ENCODE results near the gene SCAND1. TPM values are rescaled to one million over a fixed set of nuclear protein-coding genes. Genes with fewer than 3 reads are reported as not detected.

The SCAND1 gene
- polyA plus RNA-seq, 3 donors, result 43.6 to 227 (median 160) TPM

DNA sequence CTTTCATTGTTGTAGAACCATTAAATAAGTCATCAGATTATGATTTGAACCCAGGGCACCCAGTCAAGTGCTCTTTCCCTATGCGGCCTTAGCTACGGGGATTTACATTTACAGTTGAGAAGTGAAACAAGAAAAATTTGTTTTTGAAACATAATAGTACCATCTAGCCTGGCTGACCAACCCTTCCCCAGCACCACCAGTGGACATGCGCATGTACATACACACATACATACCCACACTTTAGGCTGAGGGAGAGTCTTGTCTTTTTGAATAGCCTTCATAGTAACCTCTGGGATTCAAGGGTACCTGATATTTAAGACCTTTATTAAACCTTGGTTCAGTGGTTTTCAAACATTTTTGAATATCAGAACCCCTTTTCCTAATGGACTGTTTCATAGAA, 33.8 kb downstream of the SCAND1 start:
- no peak for DNase-seq
- Histone ChIP-seq H3K36me3 (replicated peaks in 1 of 2; ENCODE audit: control insufficient read depth in 1 of 2, insufficient read depth in 2 of 2, low read length in 2 of 2) (peaks cover 65 to 86% of the 10 kb centered on the region in 2 donors), H4K20me1 (ENCODE audit: insufficient read depth, low read length) (peaks cover 10% of the 10 kb centered on the region), H3K4me1 (ENCODE audit: control insufficient read depth in 1 of 2, insufficient read depth in 2 of 2, low read length in 2 of 2) (no peaks in the 10 kb centered on the region), H2AFZ (ENCODE audit: insufficient read depth, low read depth, low read length, poor library complexity, severe bottlenecking) (no peak overlapping the region), H3K4me3 (replicated peaks in 1 of 3; ENCODE audit: low read depth in 2 of 3, low read length in 3 of 3) (no peak overlapping the region), H3K9ac (ENCODE audit: insufficient read depth, low read length, poor library complexity, severe bottlenecking) (no peak overlapping the region), H3K79me2 (ENCODE audit: insufficient read depth, low read length) (no peaks in the 10 kb centered on the region), H3K4me2 (replicated peaks; ENCODE audit: extremely low read depth, low read length, poor library complexity, severe bottlenecking) (no peak overlapping the region), H3K27me3 (ENCODE audit: control insufficient read depth in 2 of 2, insufficient read depth in 2 of 2, low read length in 2 of 2) (no peaks in the 10 kb centered on the region), H3K27ac (ENCODE audit: low read depth in 1 of 2, low read length in 2 of 2) (no peak overlapping the region), H3K9me3 (replicated peaks in 1 of 2; ENCODE audit: control insufficient read depth in 1 of 2, insufficient read depth in 1 of 2, low read length in 2 of 2) (no peaks in the 10 kb centered on the region)
- Mint-ChIP-seq H3K36me3 (peaks cover 53 to 84% of the 10 kb centered on the region in 2 donors), H3K27me3 (ENCODE audit: low read depth in 3 of 3) (no peaks in the 10 kb centered on the region), H3K9me3 (peaks cover 0 to 2% (median 0%) of the 10 kb centered on the region in 7 donors), H3K4me1 (no peaks in the 10 kb centered on the region), H3K4me3 (no peak overlapping the region), H3K27ac (no peak overlapping the region)
- intact Hi-C loops (cut with micrococcal nuclease), result no loop called here
- WGBS (ENCODE audit: insufficient coverage), result no CpG with 5 or more reads among the region's 3 CpGs
- TF ChIP-seq, protein P1, sequence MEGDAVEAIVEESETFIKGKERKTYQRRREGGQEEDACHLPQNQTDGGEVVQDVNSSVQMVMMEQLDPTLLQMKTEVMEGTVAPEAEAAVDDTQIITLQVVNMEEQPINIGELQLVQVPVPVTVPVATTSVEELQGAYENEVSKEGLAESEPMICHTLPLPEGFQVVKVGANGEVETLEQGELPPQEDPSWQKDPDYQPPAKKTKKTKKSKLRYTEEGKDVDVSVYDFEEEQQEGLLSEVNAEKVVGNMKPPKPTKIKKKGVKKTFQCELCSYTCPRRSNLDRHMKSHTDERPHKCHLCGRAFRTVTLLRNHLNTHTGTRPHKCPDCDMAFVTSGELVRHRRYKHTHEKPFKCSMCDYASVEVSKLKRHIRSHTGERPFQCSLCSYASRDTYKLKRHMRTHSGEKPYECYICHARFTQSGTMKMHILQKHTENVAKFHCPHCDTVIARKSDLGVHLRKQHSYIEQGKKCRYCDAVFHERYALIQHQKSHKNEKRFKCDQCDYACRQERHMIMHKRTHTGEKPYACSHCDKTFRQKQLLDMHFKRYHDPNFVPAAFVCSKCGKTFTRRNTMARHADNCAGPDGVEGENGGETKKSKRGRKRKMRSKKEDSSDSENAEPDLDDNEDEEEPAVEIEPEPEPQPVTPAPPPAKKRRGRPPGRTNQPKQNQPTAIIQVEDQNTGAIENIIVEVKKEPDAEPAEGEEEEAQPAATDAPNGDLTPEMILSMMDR (IDR thresholded peaks at IDR 0.05), result no peak

DNA sequence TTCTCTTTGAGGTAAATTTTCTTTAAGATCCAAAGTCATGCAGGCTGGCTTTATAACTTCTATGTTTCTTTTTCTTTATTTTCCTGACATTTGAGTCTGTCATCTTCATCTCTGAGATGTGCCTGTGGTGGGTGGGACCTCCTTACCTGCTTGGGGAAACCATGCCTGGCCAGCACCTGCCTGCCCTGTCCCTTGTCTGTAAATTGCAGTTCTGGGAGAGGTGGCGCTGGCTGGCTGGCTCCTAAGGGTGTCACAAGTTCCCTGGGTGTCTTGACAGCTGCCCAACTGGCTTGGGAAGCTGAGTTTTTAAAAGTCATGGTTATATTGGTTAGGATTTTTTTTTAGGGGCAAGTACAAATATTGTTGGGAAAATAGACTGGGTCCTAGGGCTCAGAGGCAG, 36.3 kb downstream of the SCAND1 start:
- no peaks in the 10 kb centered on the region for H3K9me3 ChIP-seq (replicated peaks in 1 of 2; ENCODE audit: control insufficient read depth in 1 of 2, insufficient read depth in 1 of 2, low read length in 2 of 2)
- H3K27ac Mint-ChIP-seq, result peak overlapping the region in 2 of 7 donors; percentile 21 to 73
- no peak overlapping the region for H3K4me3 Mint-ChIP-seq
- no peak overlapping the region for H3K27ac ChIP-seq (ENCODE audit: low read depth in 1 of 2, low read length in 2 of 2)
- H2AFZ ChIP-seq (ENCODE audit: insufficient read depth, low read depth, low read length, poor library complexity, severe bottlenecking), result no peak overlapping the region
- peaks cover 5% of the 10 kb centered on the region for H4K20me1 ChIP-seq (ENCODE audit: insufficient read depth, low read length)
- H3K9me3 Mint-ChIP-seq, result peaks cover 0 to 2% (median 0%) of the 10 kb centered on the region in 7 donors
- H3K27me3 Mint-ChIP-seq (ENCODE audit: low read depth in 3 of 3), result no peaks in the 10 kb centered on the region
- peaks cover 83 to 98% of the 10 kb centered on the region in 2 donors for H3K36me3 ChIP-seq (replicated peaks in 1 of 2; ENCODE audit: control insufficient read depth in 1 of 2, insufficient read depth in 2 of 2, low read length in 2 of 2)
- TF ChIP-seq, protein P1 (IDR thresholded peaks at IDR 0.05), result no peak
- H3K4me1 Mint-ChIP-seq, result no peaks in the 10 kb centered on the region
- WGBS (ENCODE audit: insufficient coverage), result 100% methylated on average over 1 of the region's 1 CpG
- H3K9ac ChIP-seq (ENCODE audit: insufficient read depth, low read length, poor library complexity, severe bottlenecking), result no peak overlapping the region
- intact Hi-C loops (cut with micrococcal nuclease), result no loop called here
- no peaks in the 10 kb centered on the region for H3K4me1 ChIP-seq (ENCODE audit: control insufficient read depth in 1 of 2, insufficient read depth in 2 of 2, low read length in 2 of 2)
- no peak overlapping the region for H3K4me2 ChIP-seq (replicated peaks; ENCODE audit: extremely low read depth, low read length, poor library complexity, severe bottlenecking)
- peaks cover 70 to 84% of the 10 kb centered on the region in 2 donors for H3K36me3 Mint-ChIP-seq
- no peaks in the 10 kb centered on the region for H3K27me3 ChIP-seq (ENCODE audit: control insufficient read depth in 2 of 2, insufficient read depth in 2 of 2, low read length in 2 of 2)
- no peak for DNase-seq
- H3K4me3 ChIP-seq (replicated peaks in 1 of 3; ENCODE audit: low read depth in 2 of 3, low read length in 3 of 3), result no peak overlapping the region
- no peaks in the 10 kb centered on the region for H3K79me2 ChIP-seq (ENCODE audit: insufficient read depth, low read length)
